LNCaP clone FGC (cell line): Measurements from ENCODE around the gene USH1C.

ENCODE experiments used
- DNase-seq: peaks from one replicate; pipeline ENCODE4 v3.0.0-alpha.2; 2011; ENCODE audit warnings: low read depth
- H3K4me3 ChIP-seq: 2 replicates; pipeline ENCODE4 v1.5.1; 2011; ENCODE audit warnings: mild to moderate bottlenecking, low read depth, low read length, control low read depth
- TF ChIP-seq, protein P1 (sequence below): IDR thresholded peaks from 2 replicates; pipeline ENCODE4 v1.5.1; 2012; ENCODE audit warnings: mild to moderate bottlenecking; ENCODE audit not compliant: control insufficient read depth, insufficient read depth; ENCODE audit errors: extremely low read depth

The USH1C gene

DNA sequence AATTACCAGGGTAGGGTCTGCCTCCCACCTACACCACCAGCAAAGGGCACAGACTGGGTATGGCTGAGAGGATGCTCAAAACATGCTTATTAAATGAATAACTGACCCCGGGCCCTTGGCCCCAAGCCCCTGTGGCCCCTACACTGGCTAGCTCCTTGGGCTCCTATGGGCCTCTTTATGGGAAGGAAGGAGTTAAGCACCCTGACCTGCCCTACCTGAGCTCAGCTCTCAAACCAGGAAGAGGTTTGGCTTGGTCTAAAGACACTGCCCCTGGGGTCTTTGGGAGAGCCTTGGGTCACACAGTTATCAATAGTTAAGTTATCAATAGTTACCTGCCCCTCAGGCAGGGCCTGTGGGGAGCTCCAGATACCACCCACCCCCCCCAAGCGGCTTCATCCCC lies 1.2 kb downstream of the USH1C start:
- no peak for DNase-seq
- no peak overlapping the region for H3K4me3 ChIP-seq
- TF ChIP-seq, protein P1, sequence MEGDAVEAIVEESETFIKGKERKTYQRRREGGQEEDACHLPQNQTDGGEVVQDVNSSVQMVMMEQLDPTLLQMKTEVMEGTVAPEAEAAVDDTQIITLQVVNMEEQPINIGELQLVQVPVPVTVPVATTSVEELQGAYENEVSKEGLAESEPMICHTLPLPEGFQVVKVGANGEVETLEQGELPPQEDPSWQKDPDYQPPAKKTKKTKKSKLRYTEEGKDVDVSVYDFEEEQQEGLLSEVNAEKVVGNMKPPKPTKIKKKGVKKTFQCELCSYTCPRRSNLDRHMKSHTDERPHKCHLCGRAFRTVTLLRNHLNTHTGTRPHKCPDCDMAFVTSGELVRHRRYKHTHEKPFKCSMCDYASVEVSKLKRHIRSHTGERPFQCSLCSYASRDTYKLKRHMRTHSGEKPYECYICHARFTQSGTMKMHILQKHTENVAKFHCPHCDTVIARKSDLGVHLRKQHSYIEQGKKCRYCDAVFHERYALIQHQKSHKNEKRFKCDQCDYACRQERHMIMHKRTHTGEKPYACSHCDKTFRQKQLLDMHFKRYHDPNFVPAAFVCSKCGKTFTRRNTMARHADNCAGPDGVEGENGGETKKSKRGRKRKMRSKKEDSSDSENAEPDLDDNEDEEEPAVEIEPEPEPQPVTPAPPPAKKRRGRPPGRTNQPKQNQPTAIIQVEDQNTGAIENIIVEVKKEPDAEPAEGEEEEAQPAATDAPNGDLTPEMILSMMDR = no peak

DNA sequence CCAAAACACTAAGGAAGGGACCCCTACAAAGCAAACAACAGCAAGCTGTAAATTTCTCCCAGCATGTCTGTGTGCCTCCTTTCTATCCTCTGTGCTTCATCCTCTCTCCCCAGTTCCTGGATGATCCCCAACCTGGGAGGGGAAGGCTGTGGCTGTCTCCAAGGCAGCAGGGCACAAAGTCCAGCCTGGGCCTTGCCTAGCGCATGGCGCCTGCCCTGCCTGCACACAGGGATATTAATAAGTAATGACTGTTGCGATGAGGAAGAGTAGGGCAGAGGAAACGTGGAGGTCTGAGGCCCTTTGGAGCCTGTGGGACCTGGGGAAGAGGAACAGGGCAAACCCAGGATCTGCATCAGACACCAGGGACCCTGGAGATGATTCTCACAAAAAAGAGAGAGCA lies 2.0 kb downstream of the USH1C start:
- TF ChIP-seq, protein P1 = no peak
- no peak overlapping the region for H3K4me3 ChIP-seq
- no peak for DNase-seq

DNA sequence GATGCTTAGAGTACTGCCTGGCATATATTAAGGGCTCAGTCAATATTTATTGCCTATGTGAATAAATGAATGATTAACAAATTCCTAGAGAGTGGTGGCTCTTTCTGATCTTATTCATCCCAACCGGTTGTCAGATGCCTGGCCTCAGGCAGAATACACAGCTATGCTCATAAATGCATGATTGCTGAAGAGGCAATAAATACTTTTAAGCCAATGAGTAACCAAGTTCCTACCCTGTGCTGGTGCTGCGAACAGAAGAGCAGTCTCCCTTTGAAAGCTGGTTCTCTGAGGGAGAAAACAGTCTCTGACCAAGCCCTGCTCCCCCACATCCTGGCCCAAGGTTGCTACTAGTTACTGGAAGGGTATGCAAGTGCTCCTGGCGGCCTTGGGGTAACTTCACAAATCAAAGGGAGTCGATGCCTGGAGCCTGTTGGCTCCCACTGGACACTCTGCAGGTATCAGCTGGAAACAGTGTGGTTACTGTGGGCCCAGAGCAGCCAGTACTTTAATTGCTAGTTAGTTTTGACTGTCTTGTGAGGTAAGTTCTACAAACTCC lies 2.8 kb downstream of the USH1C start:
- TF ChIP-seq, protein P1 = no peak
- H3K4me3 ChIP-seq = no peak overlapping the region
- DNase-seq = no peak

DNA sequence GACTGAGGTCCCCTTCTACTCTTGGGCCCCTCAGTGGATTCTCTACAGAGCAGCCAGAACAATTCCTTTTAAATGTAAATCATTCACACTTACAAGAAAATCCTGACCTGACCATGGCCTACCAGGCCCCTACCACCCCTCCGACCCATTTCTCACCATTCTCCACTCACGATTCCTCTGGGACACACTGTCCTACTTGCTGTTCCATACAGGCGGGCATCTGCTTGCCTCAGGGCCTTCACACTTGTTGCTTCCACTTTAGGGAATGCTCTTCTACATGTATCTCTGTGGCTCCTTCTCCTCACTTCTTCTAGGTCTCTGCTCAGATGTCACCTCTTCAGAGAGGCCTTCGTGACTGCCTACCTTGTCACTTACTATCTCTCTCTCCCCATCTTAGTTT lies 3.4 kb downstream of the USH1C start:
- no peak overlapping the region for H3K4me3 ChIP-seq
- TF ChIP-seq, protein P1 = no peak
- DNase-seq = no peak

DNA sequence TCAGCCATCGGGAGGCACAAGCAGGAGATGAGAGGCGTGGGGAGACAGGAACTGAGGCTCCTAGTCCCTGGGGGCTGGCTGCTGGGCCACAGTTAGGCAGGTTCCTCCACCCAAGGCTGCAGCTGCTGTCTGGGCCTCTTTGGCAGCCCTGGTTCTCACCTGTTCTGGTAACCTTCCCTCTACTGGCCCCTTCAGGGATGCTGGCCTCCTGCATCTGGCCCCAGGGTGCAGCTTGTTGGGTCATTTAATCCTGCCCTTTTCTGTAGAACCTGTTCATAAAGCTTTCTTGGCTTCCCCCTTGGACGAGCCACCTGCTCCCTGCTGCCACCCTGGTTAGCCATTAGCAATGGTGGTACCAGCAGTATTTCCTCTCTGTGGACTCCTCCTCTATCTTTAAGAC lies 5.5 kb downstream of the USH1C start:
- no peak overlapping the region for H3K4me3 ChIP-seq
- DNase-seq = no peak
- TF ChIP-seq, protein P1 = no peak

DNA sequence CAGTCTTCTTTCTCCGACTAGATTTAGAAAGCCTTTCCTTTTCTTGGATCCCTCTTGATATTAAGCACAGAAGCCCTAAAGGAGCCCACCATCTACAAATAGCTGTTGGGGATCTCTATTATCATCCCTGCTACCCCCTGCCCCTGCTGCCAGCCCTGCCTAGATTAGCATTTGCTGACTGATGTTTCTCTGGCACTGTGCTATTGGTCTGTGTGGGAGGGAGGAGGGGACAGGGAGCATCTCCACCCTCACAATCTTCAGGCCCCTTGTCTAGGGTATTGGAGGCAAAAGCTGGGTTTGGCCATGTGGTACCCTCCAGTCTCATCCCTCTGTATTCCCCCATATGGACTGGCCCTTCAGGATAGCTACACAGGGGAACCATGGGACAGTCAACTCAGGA lies 6.2 kb downstream of the USH1C start:
- DNase-seq = no peak
- TF ChIP-seq, protein P1 = no peak
- H3K4me3 ChIP-seq = no peak overlapping the region

DNA sequence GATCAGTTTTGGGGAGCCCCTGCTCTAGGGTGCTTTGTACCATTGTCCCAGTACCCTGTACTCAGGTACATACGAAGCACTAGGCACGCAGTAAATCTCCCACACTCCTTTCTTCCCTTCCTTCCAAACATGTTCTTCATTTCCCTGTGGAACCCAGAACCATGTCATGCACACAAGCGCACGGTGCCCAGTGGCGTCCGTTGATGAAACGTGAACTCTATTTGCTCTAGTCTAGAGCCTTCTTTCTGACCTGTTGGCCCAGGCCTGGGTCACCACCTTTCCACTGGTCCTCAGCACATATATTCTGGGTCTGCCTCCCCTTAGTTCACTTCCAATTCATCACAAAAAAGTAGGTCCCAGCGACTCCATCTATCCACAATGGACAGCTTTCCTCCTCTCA lies 7.0 kb downstream of the USH1C start:
- no peak for DNase-seq
- H3K4me3 ChIP-seq = no peak overlapping the region
- TF ChIP-seq, protein P1 = no peak
